Central memory CD8-positive, alpha-beta T cell (primary cell): ENCODE data around the gene GMFB.
"Not testable (repeated sequence)": the region's sequence is repeated elsewhere in the genome, so short reads cannot be mapped to it uniquely, and the experiment has no call there.

Experiments
- ATAC-seq: fragments of 150-1000 bp; cut with Tn5 transposase; replicated peaks from 2 replicates; pipeline ENCODE4 v1.10.0; 2022; ENCODE audit warnings: mild to moderate bottlenecking, moderate FRiP score, moderate number of reproducible peaks; ENCODE audit not compliant: poor library complexity, severe bottlenecking; ENCODE audit errors: extremely low read depth
- DNase-seq, 2 donors: peaks; one replicate each; pipeline ENCODE4 v3.0.0; 2021; ENCODE audit warnings: low spot score in 2 of 2
- H3K27ac Mint-ChIP-seq: one replicate; pipeline ENCODE4 v1.8.0; 2022; ENCODE audit warnings: low read depth, mild to moderate bottlenecking, moderate library complexity, mixed read lengths
- H3K27me3 Mint-ChIP-seq: one replicate; pipeline ENCODE4 v1.8.0; 2022; ENCODE audit warnings: mixed read lengths
- H3K36me3 Mint-ChIP-seq: one replicate; pipeline ENCODE4 v1.8.0; 2022; ENCODE audit warnings: mild to moderate bottlenecking, moderate library complexity, mixed read lengths; ENCODE audit not compliant: insufficient read depth
- H3K4me1 Mint-ChIP-seq: one replicate; pipeline ENCODE4 v1.8.0; 2022; ENCODE audit warnings: mixed read lengths
- H3K4me3 Mint-ChIP-seq: one replicate; pipeline ENCODE4 v1.8.0; 2022; ENCODE audit warnings: mild to moderate bottlenecking, moderate library complexity, mixed read lengths
- H3K9me3 Mint-ChIP-seq: one replicate; pipeline ENCODE4 v1.8.0; 2022; ENCODE audit warnings: mixed read lengths

The GMFB gene

GRCh38 chr14:54471641-54472040 lies 17.1 kb downstream of the GMFB start:
- no peak for DNase-seq
- Mint-ChIP-seq H3K4me3 (no peak overlapping the region), H3K27ac (no peak overlapping the region)

GRCh38 chr14:54470701-54471100 lies 18.1 kb downstream of the GMFB start:
- Mint-ChIP-seq H3K4me1 (no peaks in the 10 kb centered on the region), H3K9me3 (peaks cover 10% of the 10 kb centered on the region), H3K36me3 (peaks cover 5% of the 10 kb centered on the region), H3K27ac (no peak overlapping the region), H3K4me3 (no peak overlapping the region), H3K27me3 (no peaks in the 10 kb centered on the region)
- ATAC-seq (no peak), DNase-seq (no peak)

More at GRCh38 chr14:54471641-54472040, 17.1 kb downstream of the GMFB start:
- Mint-ChIP-seq H3K9me3 (peaks cover 10% of the 10 kb centered on the region), H3K4me1 (peaks cover 4% of the 10 kb centered on the region), H3K27me3 (no peaks in the 10 kb centered on the region), H3K36me3 (peaks cover 13% of the 10 kb centered on the region)
- no peak for ATAC-seq

- peaks cover 3% of the 10 kb centered on the region for H3K36me3 Mint-ChIP-seq
- DNase-seq (no peak), ATAC-seq (no peak)
- H3K27me3 Mint-ChIP-seq, result no peaks in the 10 kb centered on the region
- peaks cover 10% of the 10 kb centered on the region for H3K9me3 Mint-ChIP-seq
- no peak overlapping the region for H3K4me3 Mint-ChIP-seq
- H3K27ac Mint-ChIP-seq, result no peak overlapping the region
- H3K4me1 Mint-ChIP-seq, result no peaks in the 10 kb centered on the region
Observed at GRCh38 chr14:54467280-54467679, 21.5 kb downstream of the GMFB start.

GRCh38 chr14:54465654-54466053 lies 23.1 kb downstream of the GMFB start:
- ATAC-seq, result no peak
- DNase-seq, result no peak
- H3K4me3 Mint-ChIP-seq, result no peak overlapping the region
- peaks cover 10% of the 10 kb centered on the region for H3K9me3 Mint-ChIP-seq
- peaks cover 3% of the 10 kb centered on the region for H3K36me3 Mint-ChIP-seq
- H3K27me3 Mint-ChIP-seq, result no peaks in the 10 kb centered on the region
- no peaks in the 10 kb centered on the region for H3K4me1 Mint-ChIP-seq
- no peak overlapping the region for H3K27ac Mint-ChIP-seq

- Mint-ChIP-seq H3K27me3 (no peaks in the 10 kb centered on the region), H3K4me3 (no peak overlapping the region), H3K27ac (no peak overlapping the region), H3K4me1 (no peaks in the 10 kb centered on the region), H3K9me3 (no peaks in the 10 kb centered on the region), H3K36me3 (peaks cover 3% of the 10 kb centered on the region)
- DNase-seq, result no peak
- no peak for ATAC-seq
Observed at GRCh38 chr14:54462048-54462447, 26.7 kb downstream of the GMFB start.

GRCh38 chr14:54459106-54459505 lies 29.7 kb downstream of the GMFB start:
- Mint-ChIP-seq H3K36me3 (peaks cover 4% of the 10 kb centered on the region), H3K27me3 (no peaks in the 10 kb centered on the region), H3K4me1 (no peaks in the 10 kb centered on the region), H3K27ac (no peak overlapping the region), H3K4me3 (no peak overlapping the region), H3K9me3 (no peaks in the 10 kb centered on the region)
- ATAC-seq (no peak), DNase-seq (no peak)

- H3K27ac Mint-ChIP-seq, H3K27me3 Mint-ChIP-seq, H3K9me3 Mint-ChIP-seq, ATAC-seq, H3K4me3 Mint-ChIP-seq, DNase-seq, H3K36me3 Mint-ChIP-seq, H3K4me1 Mint-ChIP-seq: not testable (repeated sequence)
Observed at GRCh38 chr14:54458536-54458935, 30.2 kb downstream of the GMFB start.

GRCh38 chr14:54457609-54457996 lies 31.2 kb downstream of the GMFB start:
- H3K4me3 Mint-ChIP-seq, result no peak overlapping the region
- H3K4me1 Mint-ChIP-seq, result no peaks in the 10 kb centered on the region
- H3K27ac Mint-ChIP-seq, result no peak overlapping the region
- DNase-seq (no peak), ATAC-seq (no peak)
- no peaks in the 10 kb centered on the region for H3K27me3 Mint-ChIP-seq
- peaks cover 3% of the 10 kb centered on the region for H3K36me3 Mint-ChIP-seq
- H3K9me3 Mint-ChIP-seq, result no peaks in the 10 kb centered on the region

- not testable (repeated sequence) for H3K9me3 Mint-ChIP-seq, H3K36me3 Mint-ChIP-seq, H3K27me3 Mint-ChIP-seq, H3K27ac Mint-ChIP-seq, H3K4me1 Mint-ChIP-seq, ATAC-seq, DNase-seq, H3K4me3 Mint-ChIP-seq
Observed at GRCh38 chr14:54456820-54457608, 31.8 kb downstream of the GMFB start.

GRCh38 chr14:54455363-54455762 lies 33.4 kb downstream of the GMFB start:
- DNase-seq, result no peak
- Mint-ChIP-seq H3K4me3 (no peak overlapping the region), H3K36me3 (peaks cover 1% of the 10 kb centered on the region), H3K27me3 (no peaks in the 10 kb centered on the region), H3K9me3 (no peaks in the 10 kb centered on the region), H3K4me1 (no peaks in the 10 kb centered on the region), H3K27ac (no peak overlapping the region)
- ATAC-seq, result no peak

GRCh38 chr14:54453990-54454389 lies 34.8 kb downstream of the GMFB start:
- not testable (repeated sequence) for H3K27me3 Mint-ChIP-seq, H3K4me1 Mint-ChIP-seq, H3K4me3 Mint-ChIP-seq, DNase-seq, H3K36me3 Mint-ChIP-seq, H3K9me3 Mint-ChIP-seq, H3K27ac Mint-ChIP-seq, ATAC-seq

GRCh38 chr14:54453252-54453651 lies 35.5 kb downstream of the GMFB start:
- DNase-seq (no peak), ATAC-seq (no peak)
- Mint-ChIP-seq H3K9me3 (no peaks in the 10 kb centered on the region), H3K27me3 (peaks cover 13% of the 10 kb centered on the region), H3K4me3 (no peak overlapping the region), H3K36me3 (peaks cover 1% of the 10 kb centered on the region), H3K4me1 (no peaks in the 10 kb centered on the region), H3K27ac (no peak overlapping the region)

GRCh38 chr14:54451961-54452360 lies 36.8 kb downstream of the GMFB start:
- Mint-ChIP-seq H3K36me3 (peaks cover 1% of the 10 kb centered on the region), H3K27ac (no peak overlapping the region), H3K4me1 (no peaks in the 10 kb centered on the region), H3K27me3 (peaks cover 13% of the 10 kb centered on the region), H3K4me3 (no peak overlapping the region), H3K9me3 (no peaks in the 10 kb centered on the region)
- no peak for ATAC-seq
- no peak for DNase-seq
